Gastrocnemius medialis (tissue), 4 donors: Measurements from ENCODE around the gene ABCB6.

ENCODE experiments used
- POLR2A ChIP-seq, 2 donors: fragments of 450-650 bp; IDR thresholded peaks; one replicate each; pipeline ENCODE4 v1.6.1; 2017; ENCODE audit warnings: antibody characterized with exemption in 2 of 2, mild to moderate bottlenecking in 2 of 2, moderate library complexity in 2 of 2
- TF ChIP-seq, protein P1 (sequence below), 5 experiments: fragments of 450-650 bp in 3 of 5; fragments of 200-600 bp in 2 of 5; sonication (generic) in 2 of 5; IDR thresholded peaks in 4 of 5; conservative IDR thresholded peaks in 1 of 5; 1 replicate in 4 of 5; 2 replicates in 1 of 5; pipeline ENCODE4 v1.5.1; 2016 to 2019; ENCODE audit warnings: antibody characterized with exemption in 5 of 5, mild to moderate bottlenecking in 3 of 5, moderate library complexity in 3 of 5

DNA sequence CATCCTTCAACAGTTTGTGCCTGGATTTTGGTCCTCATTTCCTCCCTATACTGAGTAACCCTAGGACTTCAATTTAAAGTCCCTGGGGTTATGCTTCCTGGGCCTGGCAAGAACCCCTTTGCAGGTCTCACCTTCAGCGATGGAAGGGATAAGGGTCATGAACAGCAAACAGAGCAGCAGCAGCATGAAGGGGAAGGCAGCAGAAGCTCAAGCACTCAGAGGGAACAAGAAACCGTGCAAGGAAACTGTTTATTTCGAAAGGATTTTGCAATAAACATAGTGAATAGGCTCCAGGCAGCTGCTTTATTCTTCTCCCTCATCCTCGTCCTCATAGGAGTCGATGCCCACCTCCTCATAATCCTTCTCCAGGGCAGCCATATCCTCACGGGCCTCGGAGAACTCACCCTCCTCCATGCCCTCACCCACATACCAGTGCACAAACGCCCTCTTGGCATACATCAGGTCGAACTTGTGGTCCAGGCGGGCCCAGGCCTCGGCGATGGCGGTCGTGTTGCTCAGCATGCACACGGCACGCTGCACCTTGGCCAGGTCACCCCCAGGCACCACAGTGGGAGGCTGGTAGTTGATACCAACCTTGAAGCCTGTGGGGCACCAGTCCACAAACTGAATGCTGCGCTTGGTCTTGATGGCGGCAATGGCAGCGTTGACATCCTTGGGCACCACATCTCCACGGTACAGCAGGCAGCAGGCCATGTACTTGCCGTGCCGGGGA is 31.5 kb upstream of the ABCB6 start:
- TF ChIP-seq, protein P1, sequence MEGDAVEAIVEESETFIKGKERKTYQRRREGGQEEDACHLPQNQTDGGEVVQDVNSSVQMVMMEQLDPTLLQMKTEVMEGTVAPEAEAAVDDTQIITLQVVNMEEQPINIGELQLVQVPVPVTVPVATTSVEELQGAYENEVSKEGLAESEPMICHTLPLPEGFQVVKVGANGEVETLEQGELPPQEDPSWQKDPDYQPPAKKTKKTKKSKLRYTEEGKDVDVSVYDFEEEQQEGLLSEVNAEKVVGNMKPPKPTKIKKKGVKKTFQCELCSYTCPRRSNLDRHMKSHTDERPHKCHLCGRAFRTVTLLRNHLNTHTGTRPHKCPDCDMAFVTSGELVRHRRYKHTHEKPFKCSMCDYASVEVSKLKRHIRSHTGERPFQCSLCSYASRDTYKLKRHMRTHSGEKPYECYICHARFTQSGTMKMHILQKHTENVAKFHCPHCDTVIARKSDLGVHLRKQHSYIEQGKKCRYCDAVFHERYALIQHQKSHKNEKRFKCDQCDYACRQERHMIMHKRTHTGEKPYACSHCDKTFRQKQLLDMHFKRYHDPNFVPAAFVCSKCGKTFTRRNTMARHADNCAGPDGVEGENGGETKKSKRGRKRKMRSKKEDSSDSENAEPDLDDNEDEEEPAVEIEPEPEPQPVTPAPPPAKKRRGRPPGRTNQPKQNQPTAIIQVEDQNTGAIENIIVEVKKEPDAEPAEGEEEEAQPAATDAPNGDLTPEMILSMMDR (IDR thresholded peaks at IDR 0.05 in 4 of 5, conservative IDR thresholded peaks at IDR 0.05 in 1 of 5), result no peak
- TF ChIP-seq POLR2A (IDR thresholded peaks at IDR 0.05), result no peak
